ENCODE measurements around the gene KCNMA1.

- TF ChIP-seq EZH2 (IDR thresholded peaks at IDR 0.05; ENCODE audit: borderline replicate concordance, insufficient read depth, low read depth, low read length, poor library complexity, severe bottlenecking), result no peak
- TF ChIP-seq CTCF (IDR thresholded peaks at IDR 0.05), result no peak
Observed at GRCh38 chr10:77231884-77232610, 405.6 kb downstream of the KCNMA1 start.

All from B cell (primary cell).